ENCODE results near the gene OPCML.

Gene OPCML

DNA sequence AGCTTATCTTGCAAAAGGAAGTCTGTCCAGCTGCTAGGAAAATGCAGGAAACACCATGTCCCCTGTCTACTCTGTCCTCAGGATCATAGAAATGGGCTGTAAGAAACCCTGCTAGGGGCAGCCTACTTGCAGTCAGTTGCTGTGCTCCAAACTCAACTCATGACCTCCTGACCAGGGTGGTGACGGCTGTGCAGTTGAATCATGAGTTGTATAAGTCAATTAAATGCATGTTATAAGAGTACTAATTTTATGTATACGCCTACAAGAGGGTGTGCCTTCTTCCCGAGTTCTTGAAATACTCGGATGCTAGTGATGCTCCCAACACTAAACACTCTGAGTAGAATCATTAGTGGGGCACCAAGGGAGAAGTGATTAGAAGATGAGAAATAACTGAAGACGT, 776.4 kb downstream of the OPCML start:
- ATAC-seq (ENCODE audit: low read depth) (no peak), DNase-seq (ENCODE audit: low spot score) (no peak)
- Histone ChIP-seq H3K4me3 (ENCODE audit: severe bottlenecking) (no peak overlapping the region), H3K27me3 (ENCODE audit: insufficient read depth, poor library complexity, severe bottlenecking) (no peaks in the 10 kb centered on the region), H3K36me3 (ENCODE audit: low read depth) (no peaks in the 10 kb centered on the region), H3K9me3 (ENCODE audit: severe bottlenecking) (no peaks in the 10 kb centered on the region), H3K4me1 (ENCODE audit: insufficient read depth, poor library complexity, severe bottlenecking) (no peaks in the 10 kb centered on the region), H3K27ac (ENCODE audit: poor library complexity, severe bottlenecking) (no peak overlapping the region)
- no peak for TF ChIP-seq CTCF (IDR thresholded peaks at IDR 0.05; ENCODE audit: poor library complexity, severe bottlenecking)

DNA sequence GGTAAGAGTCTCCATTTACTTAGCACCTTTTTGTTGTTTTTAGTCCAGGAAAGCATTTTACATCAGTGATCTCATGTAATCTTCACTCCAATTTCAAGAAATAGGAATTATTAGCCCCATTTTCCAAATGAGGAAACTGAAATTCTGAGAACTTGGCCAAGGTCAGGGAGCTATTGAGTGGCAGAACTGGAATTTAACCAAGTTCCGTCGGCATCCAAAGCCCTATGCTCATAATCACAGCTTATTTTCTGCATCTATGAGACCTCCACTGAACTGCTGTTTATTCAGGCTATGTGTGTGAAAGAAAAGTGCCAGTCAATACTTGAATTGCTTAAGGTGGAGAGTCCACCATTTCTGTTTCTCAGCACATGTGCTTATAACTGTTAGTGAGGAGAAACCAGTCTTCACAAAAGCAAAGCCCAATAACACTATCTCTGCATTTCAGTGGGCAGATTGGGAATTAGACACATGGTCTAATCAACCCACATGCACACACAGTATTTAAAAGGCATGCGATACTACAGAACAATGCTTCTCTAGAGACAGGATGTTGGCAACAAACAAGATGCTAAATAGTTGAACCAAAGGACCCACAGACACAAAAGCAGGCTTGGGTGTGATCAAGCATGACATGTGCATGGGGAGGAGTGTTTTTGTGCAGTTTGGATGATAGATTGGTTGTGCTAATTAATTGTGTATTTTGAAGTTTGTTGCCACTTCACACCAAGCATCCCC, 780.6 kb downstream of the OPCML start:
- Histone ChIP-seq H3K4me3 (ENCODE audit: severe bottlenecking) (no peak overlapping the region), H3K27me3 (ENCODE audit: insufficient read depth, poor library complexity, severe bottlenecking) (peaks cover 5% of the 10 kb centered on the region), H3K36me3 (ENCODE audit: low read depth) (no peaks in the 10 kb centered on the region), H3K9me3 (ENCODE audit: severe bottlenecking) (no peaks in the 10 kb centered on the region), H3K4me1 (ENCODE audit: insufficient read depth, poor library complexity, severe bottlenecking) (no peaks in the 10 kb centered on the region), H3K27ac (ENCODE audit: poor library complexity, severe bottlenecking) (no peak overlapping the region)
- ATAC-seq (ENCODE audit: low read depth) (no peak), DNase-seq (ENCODE audit: low spot score) (no peak)
- TF ChIP-seq CTCF (IDR thresholded peaks at IDR 0.05; ENCODE audit: poor library complexity, severe bottlenecking) = no peak

GRCh38 chr11:132746305-132746704, 786.0 kb downstream of the OPCML start:
- DNase-seq (ENCODE audit: low spot score) (no peak), ATAC-seq (ENCODE audit: low read depth) (no peak)
- Histone ChIP-seq H3K36me3 (ENCODE audit: low read depth) (no peaks in the 10 kb centered on the region), H3K27ac (ENCODE audit: poor library complexity, severe bottlenecking) (no peak overlapping the region), H3K4me1 (ENCODE audit: insufficient read depth, poor library complexity, severe bottlenecking) (no peaks in the 10 kb centered on the region), H3K27me3 (ENCODE audit: insufficient read depth, poor library complexity, severe bottlenecking) (peaks cover 5% of the 10 kb centered on the region), H3K4me3 (ENCODE audit: severe bottlenecking) (no peak overlapping the region), H3K9me3 (ENCODE audit: severe bottlenecking) (no peaks in the 10 kb centered on the region)
- TF ChIP-seq CTCF (IDR thresholded peaks at IDR 0.05; ENCODE audit: poor library complexity, severe bottlenecking) = no peak

GRCh38 chr11:132745306-132745705, 787.0 kb downstream of the OPCML start:
- DNase-seq (ENCODE audit: low spot score) = no peak
- Histone ChIP-seq H3K9me3 (ENCODE audit: severe bottlenecking) (no peaks in the 10 kb centered on the region), H3K27me3 (ENCODE audit: insufficient read depth, poor library complexity, severe bottlenecking) (no peaks in the 10 kb centered on the region), H3K27ac (ENCODE audit: poor library complexity, severe bottlenecking) (no peak overlapping the region), H3K36me3 (ENCODE audit: low read depth) (no peaks in the 10 kb centered on the region), H3K4me3 (ENCODE audit: severe bottlenecking) (no peak overlapping the region), H3K4me1 (ENCODE audit: insufficient read depth, poor library complexity, severe bottlenecking) (no peaks in the 10 kb centered on the region)
- no peak for TF ChIP-seq CTCF (IDR thresholded peaks at IDR 0.05; ENCODE audit: poor library complexity, severe bottlenecking)
- no peak for ATAC-seq (ENCODE audit: low read depth)

GRCh38 chr11:132744771-132745170, 787.5 kb downstream of the OPCML start:
- DNase-seq (ENCODE audit: low spot score) = no peak
- no peak overlapping the region for H3K27ac ChIP-seq (ENCODE audit: poor library complexity, severe bottlenecking)
- no peaks in the 10 kb centered on the region for H3K27me3 ChIP-seq (ENCODE audit: insufficient read depth, poor library complexity, severe bottlenecking)
- TF ChIP-seq CTCF (IDR thresholded peaks at IDR 0.05; ENCODE audit: poor library complexity, severe bottlenecking) = no peak
- H3K9me3 ChIP-seq (ENCODE audit: severe bottlenecking) = no peaks in the 10 kb centered on the region
- H3K4me3 ChIP-seq (ENCODE audit: severe bottlenecking) = no peak overlapping the region
- no peaks in the 10 kb centered on the region for H3K36me3 ChIP-seq (ENCODE audit: low read depth)
- no peaks in the 10 kb centered on the region for H3K4me1 ChIP-seq (ENCODE audit: insufficient read depth, poor library complexity, severe bottlenecking)
- ATAC-seq (ENCODE audit: low read depth) = peak; percentile 65; the same call in 2 of the 3 replicates
